GM18505 (cell line): ENCODE results near the gene EXOC3L4.
"Not testable (repeated sequence)": the region's sequence is repeated elsewhere in the genome, so short reads cannot be mapped to it uniquely, and the experiment has no call there.

Experiments
- ATAC-seq: cut with Tn5 transposase; IDR thresholded peaks from one replicate; pipeline ENCODE4 v1.9.1; 2021; ENCODE audit not compliant: unreplicated experiment
- POLR2A ChIP-seq: IDR thresholded peaks from 4 replicates; pipeline ENCODE4 v1.6.1; 2011; ENCODE audit warnings: borderline replicate concordance; ENCODE audit not compliant: insufficient read depth, insufficient read length; ENCODE audit errors: extremely low read depth

The EXOC3L4 gene

GRCh38 chr14:103094406-103095209 lies at the start of gene EXOC3L4:
Gene EXOC3L4, plus strand, starts transcription at chr14:103094725. Its CDS starts 5,495 bp downstream, at chr14:103100220.
- ATAC-seq = no peak

GRCh38 chr14:103045371-103045869 lies 49.1 kb upstream of the EXOC3L4 start:
- ATAC-seq = no peak
- no peak for TF ChIP-seq POLR2A

More at GRCh38 chr14:103094406-103095209, at the start of gene EXOC3L4:
- no peak for TF ChIP-seq POLR2A

- not testable (repeated sequence) for ATAC-seq
Measured at GRCh38 chr14:103047453-103047852, 47.1 kb upstream of the EXOC3L4 start.

- no peak for ATAC-seq
- TF ChIP-seq POLR2A = no peak
Measured at GRCh38 chr14:103050935-103051334, 43.6 kb upstream of the EXOC3L4 start.

GRCh38 chr14:103052407-103052806 lies 42.1 kb upstream of the EXOC3L4 start:
- no peak for TF ChIP-seq POLR2A
- ATAC-seq = no peak

- ATAC-seq = no peak
- no peak for TF ChIP-seq POLR2A
Measured at GRCh38 chr14:103055695-103056094, 38.8 kb upstream of the EXOC3L4 start.

- no peak for ATAC-seq
- no peak for TF ChIP-seq POLR2A
Measured at GRCh38 chr14:103056322-103057027, 38.0 kb upstream of the EXOC3L4 start.

GRCh38 chr14:103057028-103057371 lies 37.5 kb upstream of the EXOC3L4 start:
- TF ChIP-seq POLR2A = no peak
- no peak for ATAC-seq

- ATAC-seq = peak; percentile 68
- no peak for TF ChIP-seq POLR2A
Measured at GRCh38 chr14:103057372-103058163, 37.0 kb upstream of the EXOC3L4 start, which contains the start of gene CDC42BPB. Gene CDC42BPB, minus strand, starts transcription at chr14:103057549. Its CDS starts 376 bp downstream, at chr14:103057173.

- no peak for TF ChIP-seq POLR2A
- no peak for ATAC-seq
Measured at GRCh38 chr14:103058164-103059055, 36.1 kb upstream of the EXOC3L4 start.

GRCh38 chr14:103059556-103059955 lies 35.0 kb upstream of the EXOC3L4 start:
- ATAC-seq = no peak
- TF ChIP-seq POLR2A = no peak

GRCh38 chr14:103061482-103061976 lies 33.0 kb upstream of the EXOC3L4 start:
- no peak for ATAC-seq
- no peak for TF ChIP-seq POLR2A
